GM12878 (cell line): ENCODE measurements around the gene RNF148. TPM values are rescaled to one million over a fixed set of nuclear protein-coding genes. Genes with fewer than 3 reads are reported as not detected.

Source experiments
- ATAC-seq: fragments of 200-7000 bp; cut with Tn5 transposase; 3 replicates; pipeline ENCODE4 v1.9.1; 2020; ENCODE audit warnings: mild to moderate bottlenecking, moderate library complexity
- BruUV-seq: library from RNA; stranded (reverse); fragments of 400-500 nt; replicated peaks from 2 replicates; lab custom pipeline; 2021; lab: Mats Ljungman, UMichigan
- CTCF ChIA-PET: fragments of 300-600 bp; sonication (Branson Sonifier 250); formaldehyde crosslinking; extraction: SDS; loops from one replicate; lab custom pipeline; 2021; ENCODE audit warnings: inconsistent platforms; lab: Yijun Ruan, JAX
- POLR2A ChIA-PET: fragments of 350-600 bp; formaldehyde crosslinking; extraction: SDS; loops from one replicate; lab custom pipeline; 2021; ENCODE audit warnings: inconsistent platforms; lab: Charles Lee
- RAD21 ChIA-PET: fragments of 300-600 bp; sonication (Branson Sonifier 250); formaldehyde crosslinking; loops from one replicate; lab custom pipeline; 2023; ENCODE audit warnings: antibody characterized with exemption; ENCODE audit not compliant: unreplicated experiment; lab: Charles Lee
- SMC1A ChIA-PET: fragments of 300-600 bp; sonication (Branson Sonifier 250); formaldehyde crosslinking; loops from one replicate; lab custom pipeline; 2023; ENCODE audit not compliant: unreplicated experiment, uncharacterized antibody; lab: Charles Lee
- DNase-seq: peaks from one replicate; pipeline ENCODE4 v3.0.0-alpha.2; 2011; ENCODE audit warnings: low read depth, low spot score
- FAIRE-seq: peaks from 3 replicates; lab custom pipeline; 2011; peaks lifted over from hg19 to GRCh38; lab: Jason Lieb, UNC
- H2AFZ ChIP-seq: 2 replicates; pipeline ENCODE4 v1.6.0; 2011; ENCODE audit warnings: low read depth, low read length, control low read depth; ENCODE audit not compliant: control insufficient read depth
- H3K27ac ChIP-seq: 2 replicates; pipeline ENCODE4 v1.5.1; 2011; ENCODE audit warnings: control low read depth; ENCODE audit not compliant: control insufficient read depth, insufficient read depth
- H3K27me3 ChIP-seq, 2 experiments: replicated peaks in 1 of 2; 2 replicates each; pipeline versions ENCODE4 v1.6.0 to v1.6.1; 2011; ENCODE audit warnings: low read length in 1 of 2; ENCODE audit not compliant: control insufficient read depth in 2 of 2, insufficient read depth in 2 of 2
- H3K36me3 ChIP-seq, 2 experiments: 2 replicates each; pipeline ENCODE4 v1.5.1; 2011; ENCODE audit warnings: low read length in 1 of 2; ENCODE audit not compliant: control insufficient read depth in 2 of 2, insufficient read depth in 2 of 2
- H3K4me1 ChIP-seq: 2 replicates; pipeline ENCODE4 v1.6.1; 2011; ENCODE audit warnings: mild to moderate bottlenecking, low read length, moderate library complexity, mixed read lengths; ENCODE audit not compliant: control insufficient read depth, insufficient read depth
- H3K4me2 ChIP-seq: 2 replicates; pipeline ENCODE4 v1.6.0; 2011; ENCODE audit warnings: control low read depth; ENCODE audit not compliant: control insufficient read depth, insufficient read depth
- H3K4me3 ChIP-seq: fragments of 200-600 bp; sonication (generic); 2 replicates; pipeline ENCODE4 v1.5.1; 2016
- H3K79me2 ChIP-seq: 2 replicates; pipeline ENCODE4 v1.6.0; 2011; ENCODE audit warnings: low read length; ENCODE audit not compliant: control insufficient read depth, insufficient read depth
- H3K9ac ChIP-seq: 2 replicates; pipeline ENCODE4 v1.8.0; 2011; ENCODE audit warnings: low read length, control low read depth, mixed read lengths; ENCODE audit not compliant: control insufficient read depth, insufficient read depth
- H3K9me3 ChIP-seq: replicated peaks from 3 replicates; pipeline ENCODE4 v1.5.1; 2011; ENCODE audit warnings: mild to moderate bottlenecking, low read length; ENCODE audit not compliant: control insufficient read depth, insufficient read depth
- H4K20me1 ChIP-seq: 2 replicates; pipeline ENCODE4 v1.6.0; 2011; ENCODE audit not compliant: control insufficient read depth, insufficient read depth
- BHLHE40 ChIP-seq, 2 experiments: fragments of 450-650 bp in 1 of 2; IDR thresholded peaks; 2 replicates each; pipeline ENCODE4 v1.6.1; 2011 to 2017; ENCODE audit warnings: low read depth in 2 of 2, borderline replicate concordance in 1 of 2, improper control_type of control experiment in 1 of 2, low read length in 1 of 2, mild to moderate bottlenecking in 1 of 2
- CHD2 ChIP-seq: IDR thresholded peaks from 2 replicates; pipeline ENCODE4 v1.6.1; 2011; ENCODE audit warnings: low read depth, low read length, improper control_type of control experiment, borderline replicate concordance
- DPF2 ChIP-seq: fragments of 450-650 bp; IDR thresholded peaks from 2 replicates; pipeline ENCODE4 v1.6.1; 2017; ENCODE audit warnings: mild to moderate bottlenecking
- IKZF1 ChIP-seq: fragments of 450-650 bp; conservative IDR thresholded peaks from 2 replicates; pipeline ENCODE4 v1.6.1; 2017; ENCODE audit warnings: antibody characterized with exemption, mild to moderate bottlenecking
- IKZF2 ChIP-seq, 2 experiments: fragments of 450-650 bp; IDR thresholded peaks; 2 replicates each; pipeline ENCODE4 v1.6.1; 2017; ENCODE audit warnings: mild to moderate bottlenecking in 2 of 2, moderate library complexity in 2 of 2
- MTA2 ChIP-seq: fragments of 450-650 bp; IDR thresholded peaks from 2 replicates; pipeline ENCODE4 v1.6.1; 2016; ENCODE audit warnings: low read depth, mild to moderate bottlenecking, moderate library complexity
- PRDM15 ChIP-seq: fragments of 450-650 bp; formaldehyde crosslinking; IDR thresholded peaks from 2 replicates; pipeline ENCODE4 v1.4.0; 2020; ENCODE audit warnings: mild to moderate bottlenecking, moderate library complexity
- RELB ChIP-seq: fragments of 450-650 bp; IDR thresholded peaks from 2 replicates; pipeline ENCODE4 v1.6.1; 2017; ENCODE audit warnings: low read depth, mild to moderate bottlenecking, moderate library complexity
- SMARCA5 ChIP-seq: fragments of 450-650 bp; IDR thresholded peaks from 2 replicates; pipeline ENCODE4 v1.6.1; 2017; ENCODE audit warnings: mild to moderate bottlenecking
- SMC3 ChIP-seq: IDR thresholded peaks from 2 replicates; pipeline ENCODE4 v1.6.1; 2011; ENCODE audit warnings: low read length, improper control_type of control experiment, borderline replicate concordance
- SP1 ChIP-seq: IDR thresholded peaks from one replicate; pipeline ENCODE4 v1.6.1; 2011; ENCODE audit warnings: low read depth, low read length
- SPI1 ChIP-seq: IDR thresholded peaks from 2 replicates; pipeline ENCODE4 v1.6.1; 2011; ENCODE audit warnings: low read depth, mild to moderate bottlenecking, low read length, moderate library complexity, borderline replicate concordance; ENCODE audit not compliant: insufficient read depth
- STAT3 ChIP-seq: IDR thresholded peaks from 2 replicates; pipeline ENCODE4 v1.6.1; 2011; ENCODE audit warnings: low read depth, low read length, improper control_type of control experiment
- YBX1 ChIP-seq: fragments of 450-650 bp; IDR thresholded peaks from 2 replicates; pipeline ENCODE4 v1.6.1; 2016; ENCODE audit warnings: antibody characterized with exemption
- ZBTB11 ChIP-seq: fragments of 450-650 bp; formaldehyde crosslinking; IDR thresholded peaks from 2 replicates; pipeline ENCODE4 v1.5.0; 2022; ENCODE audit warnings: mild to moderate bottlenecking, missing genetic modification characterization
- WGBS: methylation state at CpG from one replicate; pipeline ENCODE4 v1.1.6; 2016; ENCODE audit warnings: low lambda C conversion rate; ENCODE audit not compliant: insufficient replicate concordance, insufficient coverage; ENCODE audit errors: missing lambda C conversion rate; 5-methylcytosine and 5-hydroxymethylcytosine counted together
- in situ Hi-C: fragments of 300-500 bp; cut with MboI; formaldehyde crosslinking; loops from 9 replicates; pipeline ENCODE4 v1.14.3; 2018; ENCODE audit warnings: mixed read lengths
- intact Hi-C: fragments of 100-400 bp; cut with micrococcal nuclease; formaldehyde crosslinking; loops from one replicate; pipeline ENCODE4 v1.14.2; 2022; ENCODE audit not compliant: unreplicated experiment
- polyA plus RNA-seq, 11 experiments: library from polyadenylated mRNA; depleted of rRNA in 4 of 11; unstranded in 6 of 11; stranded (reverse) in 5 of 11; fragments of >200 nt; fragmentation: Nextera tagmentation in 4 of 11; fragmentation: Illumina TruSeq in 1 of 11; extraction: Ambion mirVana in 4 of 11; extraction: Trizol in 1 of 11; gene quantifications; 1 replicate in 1 of 11; 2 replicates in 10 of 11; pipeline versions ENCODE4 v1.2.1 to v1.2.3, GENCODE V29; 2011 to 2016; ENCODE audit warnings: inconsistent platforms in 2 of 11, missing spikeins in 2 of 11, low read depth in 1 of 11
- total RNA-seq, 4 experiments: library from RNA; depleted of rRNA in 3 of 4; stranded (reverse); fragments of >200 nt in 3 of 4; fragmentation: Illumina TruSeq in 1 of 4; extraction: Trizol in 1 of 4; gene quantifications; 2 replicates each; pipeline versions ENCODE4 v1.2.1 to v1.2.3, GENCODE V29; 2013 to 2021

Gene RNF148
- total and polyA plus RNA-seq, 10 of the 15 experiments (the other 5 are each of a cell fraction or from before 2014, with no cell fraction given) = 0.06 to 0.22 (median 0.17) TPM; not detected in 7

- Histone ChIP-seq H3K4me2 (no peak overlapping the region), H3K9me3 (no peaks in the 10 kb centered on the region), H4K20me1 (no peaks in the 10 kb centered on the region), H2AFZ (no peak overlapping the region), H3K27me3 (no peaks in the 10 kb centered on the region)
- CTCF ChIA-PET = interaction anchor here (0.6 to 1.2 kb wide), 5 partner anchors 15 to 579 kb away, joined by 3 to 4 read pairs (median 3); no protein-coding TSS in a partner anchor
- DNase-seq = no peak
- POLR2A ChIA-PET = interaction anchor here (1.0 to 1.4 kb wide), 2 partner anchors 7 to 36 kb away, joined by 3 to 5 read pairs; no protein-coding TSS in a partner anchor
- SMC1A ChIA-PET = interaction anchor here (0.6 to 7.5 kb wide), 12 partner anchors 8 to 343 kb away, joined by 3 to 58 read pairs (median 4); no protein-coding TSS in a partner anchor
- TF ChIP-seq MTA2 (peak; percentile 17; the same call in 1 of the 2 replicates), CHD2 (no peak), PRDM15 (CRISPR knock-in tag) (no peak), SPI1 (0 out of 2 replicates have a peak, but pooled peaks have one; percentile 38), IKZF1 (peak; percentile 65), YBX1 (no peak), RELB (peak; percentile 38; the same call in 1 of the 2 replicates), SMARCA5 (no peak), ZBTB11 (CRISPR knock-in tag) (no peak), BHLHE40 (IDR thresholded peaks at IDR 0.05; ENCODE audit: borderline replicate concordance in 1 of 2, low read depth in 2 of 2, low read length in 1 of 2) (0 out of 4 replicates have a peak, but pooled peaks of 1 of the 2 experiments have one; percentile 16), STAT3 (no peak), IKZF2 (IDR thresholded peaks at IDR 0.05) (peak in 1 of 2 experiments; percentile 63; a peak in 2 of 4 replicates), SP1 (no peak), DPF2 (peak; percentile 41; the same call in 1 of the 2 replicates), SMC3 (no peak)
- TF ChIP-seq, all 136 proteins: peak for 7
- ATAC-seq = peak; percentile 61
- Histone ChIP-seq H3K79me2 (no peaks in the 10 kb centered on the region), H3K9ac (no peak overlapping the region), H3K36me3 (no peaks in the 10 kb centered on the region), H3K4me1 (no peaks in the 10 kb centered on the region), H3K4me3 (no peak overlapping the region), H3K27ac (no peak overlapping the region)
- RAD21 ChIA-PET = interaction anchor here (0.6 to 1.7 kb wide), 7 partner anchors 9 to 84 kb away, joined by 3 to 5 read pairs (median 4); no protein-coding TSS in a partner anchor
- no TSS peak for BruUV-seq
- in situ Hi-C loops = no loop called here
- intact Hi-C loops = no loop called here
- WGBS = 7% methylated on average over 4 of the region's 4 CpGs
- FAIRE-seq = no peak
Observed at GRCh38 chr7:122719010-122719578, 16.4 kb upstream of the RNF148 start.
